Esophagus squamous epithelium (tissue), 4 donors: ENCODE measurements around the gene TRERF1.

Source experiments
- POLR2A ChIP-seq, 4 donors: fragments of 450-650 bp; IDR thresholded peaks; one replicate each; pipeline ENCODE4 v1.6.1; 2017; ENCODE audit warnings: antibody characterized with exemption in 4 of 4, mild to moderate bottlenecking in 4 of 4, moderate library complexity in 3 of 4
- TF ChIP-seq, protein P1 (sequence below), 6 experiments: fragments of 450-650 bp in 4 of 6; fragments of 200-600 bp in 2 of 6; sonication (generic) in 2 of 6; IDR thresholded peaks; one replicate each; pipeline ENCODE4 v1.5.1; 2016 to 2019; ENCODE audit warnings: antibody characterized with exemption in 6 of 6, mild to moderate bottlenecking in 4 of 6, moderate library complexity in 4 of 6

DNA sequence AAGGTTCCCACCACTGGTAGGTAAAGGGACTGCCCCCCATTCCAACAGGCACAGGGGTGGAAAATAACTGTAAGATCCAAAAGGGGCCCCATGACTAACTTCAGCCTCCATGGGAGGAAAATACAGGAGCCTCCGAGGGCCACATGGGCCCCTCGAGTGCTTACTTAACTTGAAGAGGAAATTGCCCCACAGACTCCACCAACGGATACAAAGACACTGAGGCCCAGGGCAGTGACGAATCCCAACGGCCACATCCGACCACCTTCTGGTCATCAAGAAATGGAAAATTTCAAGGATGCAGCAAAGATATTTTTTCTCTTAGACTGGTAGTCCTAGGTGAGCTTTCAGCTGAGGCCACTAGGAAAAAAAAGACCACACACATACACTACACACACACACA lies 118.1 kb downstream of the TRERF1 start:
- TF ChIP-seq, protein P1, sequence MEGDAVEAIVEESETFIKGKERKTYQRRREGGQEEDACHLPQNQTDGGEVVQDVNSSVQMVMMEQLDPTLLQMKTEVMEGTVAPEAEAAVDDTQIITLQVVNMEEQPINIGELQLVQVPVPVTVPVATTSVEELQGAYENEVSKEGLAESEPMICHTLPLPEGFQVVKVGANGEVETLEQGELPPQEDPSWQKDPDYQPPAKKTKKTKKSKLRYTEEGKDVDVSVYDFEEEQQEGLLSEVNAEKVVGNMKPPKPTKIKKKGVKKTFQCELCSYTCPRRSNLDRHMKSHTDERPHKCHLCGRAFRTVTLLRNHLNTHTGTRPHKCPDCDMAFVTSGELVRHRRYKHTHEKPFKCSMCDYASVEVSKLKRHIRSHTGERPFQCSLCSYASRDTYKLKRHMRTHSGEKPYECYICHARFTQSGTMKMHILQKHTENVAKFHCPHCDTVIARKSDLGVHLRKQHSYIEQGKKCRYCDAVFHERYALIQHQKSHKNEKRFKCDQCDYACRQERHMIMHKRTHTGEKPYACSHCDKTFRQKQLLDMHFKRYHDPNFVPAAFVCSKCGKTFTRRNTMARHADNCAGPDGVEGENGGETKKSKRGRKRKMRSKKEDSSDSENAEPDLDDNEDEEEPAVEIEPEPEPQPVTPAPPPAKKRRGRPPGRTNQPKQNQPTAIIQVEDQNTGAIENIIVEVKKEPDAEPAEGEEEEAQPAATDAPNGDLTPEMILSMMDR (IDR thresholded peaks at IDR 0.05) = no peak
- TF ChIP-seq POLR2A (IDR thresholded peaks at IDR 0.05) = no peak
